Measurements from ENCODE around the gene CAPSL. TPM values are rescaled to one million over a fixed set of nuclear protein-coding genes. Genes with fewer than 3 reads are reported as not detected.

Gene CAPSL
- total RNA-seq, 1 experiment from 2014 or later = not detected

- ChIA-PET CTCF (interaction anchor here (0.5 to 2.5 kb wide), 15 partner anchors 12 to 1030 kb away, joined by 3 to 36 read pairs (median 4); partner anchors contain the start of genes CAPSL and SPEF2), POLR2A (ENCODE audit: low non-redundant PET) (no interaction called here)
- Histone ChIP-seq H3K9me3 (ENCODE audit: low read depth, low read length, poor library complexity, severe bottlenecking) (no peaks in the 10 kb centered on the region), H3K4me3 (ENCODE audit: low read depth, low read length, poor library complexity, severe bottlenecking) (peak overlapping the region; percentile 41), H3K36me3 (ENCODE audit: insufficient read depth, low read length, poor library complexity, severe bottlenecking) (no peaks in the 10 kb centered on the region), H3K27ac (ENCODE audit: low read depth, low read length, poor library complexity, severe bottlenecking) (no peak overlapping the region), H3K4me1 (ENCODE audit: insufficient read depth, low read length, poor library complexity, severe bottlenecking) (peaks cover 4% of the 10 kb centered on the region), H3K27me3 (replicated peaks; ENCODE audit: insufficient read depth, low read depth, low read length, poor library complexity) (no peaks in the 10 kb centered on the region)
- intact Hi-C loops (cut with micrococcal nuclease; ENCODE audit: unreplicated experiment) = loop anchor here (1.0 to 10.0 kb wide), 5 partner anchors 149 to 837 kb away; partner anchors contain the start of gene SPEF2
- peak; percentile 80 for DNase-seq (ENCODE audit: low spot score)
- no TSS peak for BruUV-seq (replicated peaks)
- TF ChIP-seq, protein P1, sequence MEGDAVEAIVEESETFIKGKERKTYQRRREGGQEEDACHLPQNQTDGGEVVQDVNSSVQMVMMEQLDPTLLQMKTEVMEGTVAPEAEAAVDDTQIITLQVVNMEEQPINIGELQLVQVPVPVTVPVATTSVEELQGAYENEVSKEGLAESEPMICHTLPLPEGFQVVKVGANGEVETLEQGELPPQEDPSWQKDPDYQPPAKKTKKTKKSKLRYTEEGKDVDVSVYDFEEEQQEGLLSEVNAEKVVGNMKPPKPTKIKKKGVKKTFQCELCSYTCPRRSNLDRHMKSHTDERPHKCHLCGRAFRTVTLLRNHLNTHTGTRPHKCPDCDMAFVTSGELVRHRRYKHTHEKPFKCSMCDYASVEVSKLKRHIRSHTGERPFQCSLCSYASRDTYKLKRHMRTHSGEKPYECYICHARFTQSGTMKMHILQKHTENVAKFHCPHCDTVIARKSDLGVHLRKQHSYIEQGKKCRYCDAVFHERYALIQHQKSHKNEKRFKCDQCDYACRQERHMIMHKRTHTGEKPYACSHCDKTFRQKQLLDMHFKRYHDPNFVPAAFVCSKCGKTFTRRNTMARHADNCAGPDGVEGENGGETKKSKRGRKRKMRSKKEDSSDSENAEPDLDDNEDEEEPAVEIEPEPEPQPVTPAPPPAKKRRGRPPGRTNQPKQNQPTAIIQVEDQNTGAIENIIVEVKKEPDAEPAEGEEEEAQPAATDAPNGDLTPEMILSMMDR (conservative IDR thresholded peaks at IDR 0.05; ENCODE audit: low read depth, low read length) = peak; percentile 83
- no peak for TF ChIP-seq EZH2 (IDR thresholded peaks at IDR 0.05; ENCODE audit: borderline replicate concordance, low read depth, low read length, poor library complexity, severe bottlenecking)
These were observed 11.9 kb downstream of the CAPSL start for GRCh38 chr5:35926389-35927051.

- BruUV-seq (replicated peaks) = no TSS peak
- no peaks in the 10 kb centered on the region for H3K36me3 ChIP-seq (ENCODE audit: insufficient read depth, low read length, poor library complexity, severe bottlenecking)
- H3K4me1 ChIP-seq (ENCODE audit: insufficient read depth, low read length, poor library complexity, severe bottlenecking) = peaks cover 4% of the 10 kb centered on the region
- no peaks in the 10 kb centered on the region for H3K9me3 ChIP-seq (ENCODE audit: low read depth, low read length, poor library complexity, severe bottlenecking)
- no peak for TF ChIP-seq EZH2 (IDR thresholded peaks at IDR 0.05; ENCODE audit: borderline replicate concordance, low read depth, low read length, poor library complexity, severe bottlenecking)
- TF ChIP-seq, protein P1 (conservative IDR thresholded peaks at IDR 0.05; ENCODE audit: low read depth, low read length) = peak; percentile 93
- ChIA-PET CTCF (interaction anchor here (0.6 to 2.5 kb wide), 14 partner anchors 15 to 1372 kb away, joined by 3 to 36 read pairs (median 6); partner anchors contain the start of gene SPEF2), POLR2A (ENCODE audit: low non-redundant PET) (no interaction called here)
- no peaks in the 10 kb centered on the region for H3K27me3 ChIP-seq (replicated peaks; ENCODE audit: insufficient read depth, low read depth, low read length, poor library complexity)
- intact Hi-C loops (cut with micrococcal nuclease; ENCODE audit: unreplicated experiment) = loop anchor here (10.0 kb wide), 1 partner anchor 720 kb away; no protein-coding TSS in a partner anchor
- peak overlapping the region; percentile 21 for H3K4me3 ChIP-seq (ENCODE audit: low read depth, low read length, poor library complexity, severe bottlenecking)
- no peak overlapping the region for H3K27ac ChIP-seq (ENCODE audit: low read depth, low read length, poor library complexity, severe bottlenecking)
- peak; percentile 89 for DNase-seq (ENCODE audit: low spot score)
These were observed 13.3 kb downstream of the CAPSL start for GRCh38 chr5:35924950-35925722.

GRCh38 chr5:35924122-35924949 is 14.1 kb downstream of the CAPSL start:
- Histone ChIP-seq H3K4me3 (ENCODE audit: low read depth, low read length, poor library complexity, severe bottlenecking) (no peak overlapping the region), H3K4me1 (ENCODE audit: insufficient read depth, low read length, poor library complexity, severe bottlenecking) (peaks cover 4% of the 10 kb centered on the region), H3K27me3 (replicated peaks; ENCODE audit: insufficient read depth, low read depth, low read length, poor library complexity) (no peaks in the 10 kb centered on the region), H3K9me3 (ENCODE audit: low read depth, low read length, poor library complexity, severe bottlenecking) (no peaks in the 10 kb centered on the region), H3K27ac (ENCODE audit: low read depth, low read length, poor library complexity, severe bottlenecking) (no peak overlapping the region), H3K36me3 (ENCODE audit: insufficient read depth, low read length, poor library complexity, severe bottlenecking) (no peaks in the 10 kb centered on the region)
- CTCF ChIA-PET = interaction anchor here (0.7 to 2.5 kb wide), 4 partner anchors 66 to 273 kb away, joined by 3 to 36 read pairs (median 6); no protein-coding TSS in a partner anchor
- BruUV-seq (replicated peaks) = no TSS peak
- no peak for DNase-seq (ENCODE audit: low spot score)
- intact Hi-C loops (cut with micrococcal nuclease; ENCODE audit: unreplicated experiment) = loop anchor here (10.0 kb wide), 1 partner anchor 720 kb away; no protein-coding TSS in a partner anchor
- no peak for TF ChIP-seq EZH2 (IDR thresholded peaks at IDR 0.05; ENCODE audit: borderline replicate concordance, low read depth, low read length, poor library complexity, severe bottlenecking)
- TF ChIP-seq, protein P1 (conservative IDR thresholded peaks at IDR 0.05; ENCODE audit: low read depth, low read length) = no peak
- POLR2A ChIA-PET (ENCODE audit: low non-redundant PET) = no interaction called here

All from A673 (cell line).